Measurements from ENCODE around the gene RNF111.

RNF111 gene

DNA sequence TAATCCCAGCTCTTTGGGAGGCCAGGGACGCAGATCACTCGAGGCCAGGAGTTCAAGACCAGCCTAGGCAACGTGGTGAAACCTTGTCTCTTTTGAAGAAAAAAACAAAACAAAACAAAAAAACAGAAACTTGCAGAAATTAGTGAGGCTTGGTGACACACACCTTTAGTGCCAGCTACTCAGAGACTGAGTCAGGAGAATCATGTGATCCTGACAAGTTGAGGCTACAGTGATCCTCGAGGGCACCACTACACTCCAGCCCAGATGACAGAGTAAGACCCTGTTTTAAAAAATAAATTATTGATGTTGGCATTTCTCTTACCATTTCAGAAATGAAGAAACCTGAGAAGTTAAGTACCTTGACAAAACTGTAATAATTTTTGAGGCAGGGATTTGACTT, 72.9 kb downstream of the RNF111 start:
- no peak for DNase-seq (ENCODE audit: low spot score)
- TF ChIP-seq, protein P1, sequence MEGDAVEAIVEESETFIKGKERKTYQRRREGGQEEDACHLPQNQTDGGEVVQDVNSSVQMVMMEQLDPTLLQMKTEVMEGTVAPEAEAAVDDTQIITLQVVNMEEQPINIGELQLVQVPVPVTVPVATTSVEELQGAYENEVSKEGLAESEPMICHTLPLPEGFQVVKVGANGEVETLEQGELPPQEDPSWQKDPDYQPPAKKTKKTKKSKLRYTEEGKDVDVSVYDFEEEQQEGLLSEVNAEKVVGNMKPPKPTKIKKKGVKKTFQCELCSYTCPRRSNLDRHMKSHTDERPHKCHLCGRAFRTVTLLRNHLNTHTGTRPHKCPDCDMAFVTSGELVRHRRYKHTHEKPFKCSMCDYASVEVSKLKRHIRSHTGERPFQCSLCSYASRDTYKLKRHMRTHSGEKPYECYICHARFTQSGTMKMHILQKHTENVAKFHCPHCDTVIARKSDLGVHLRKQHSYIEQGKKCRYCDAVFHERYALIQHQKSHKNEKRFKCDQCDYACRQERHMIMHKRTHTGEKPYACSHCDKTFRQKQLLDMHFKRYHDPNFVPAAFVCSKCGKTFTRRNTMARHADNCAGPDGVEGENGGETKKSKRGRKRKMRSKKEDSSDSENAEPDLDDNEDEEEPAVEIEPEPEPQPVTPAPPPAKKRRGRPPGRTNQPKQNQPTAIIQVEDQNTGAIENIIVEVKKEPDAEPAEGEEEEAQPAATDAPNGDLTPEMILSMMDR (IDR thresholded peaks at IDR 0.05; ENCODE audit: extremely low read depth, missing control alignments) = no peak

GRCh38 chr15:59063042-59063441, 75.6 kb downstream of the RNF111 start:
- TF ChIP-seq, protein P1 (IDR thresholded peaks at IDR 0.05; ENCODE audit: extremely low read depth, missing control alignments) = no peak
- no peak for DNase-seq (ENCODE audit: low spot score)

- no peak for DNase-seq (ENCODE audit: low spot score)
- TF ChIP-seq, protein P1 (IDR thresholded peaks at IDR 0.05; ENCODE audit: extremely low read depth, missing control alignments) = no peak
Observed at GRCh38 chr15:59069430-59069829, 82.0 kb downstream of the RNF111 start.

- no peak for DNase-seq (ENCODE audit: low spot score)
- TF ChIP-seq, protein P1 (IDR thresholded peaks at IDR 0.05; ENCODE audit: extremely low read depth, missing control alignments) = no peak
Observed at GRCh38 chr15:59074607-59075006, 87.1 kb downstream of the RNF111 start.

DNA sequence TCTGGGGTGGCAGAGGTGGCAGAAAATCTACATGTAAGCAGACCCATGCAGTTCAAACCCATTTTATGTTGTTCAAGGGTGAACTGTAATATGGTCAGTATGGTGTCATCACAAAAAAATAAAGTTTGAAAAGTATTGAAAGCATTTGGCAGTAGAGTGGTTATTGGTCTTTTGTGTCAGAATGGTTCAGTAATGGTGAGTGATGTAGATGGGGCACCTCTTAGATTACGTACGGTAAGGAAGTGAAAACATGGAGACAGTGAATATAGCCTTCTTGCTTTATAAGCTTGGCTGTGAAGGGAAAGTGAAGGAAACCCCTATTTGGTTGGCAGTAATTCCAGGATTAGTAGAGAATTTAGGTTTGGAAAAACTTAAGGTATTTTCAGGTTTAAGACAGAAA, 100.3 kb downstream of the RNF111 start:
- no peak for DNase-seq (ENCODE audit: low spot score)
- TF ChIP-seq, protein P1 (IDR thresholded peaks at IDR 0.05; ENCODE audit: extremely low read depth, missing control alignments) = no peak

DNA sequence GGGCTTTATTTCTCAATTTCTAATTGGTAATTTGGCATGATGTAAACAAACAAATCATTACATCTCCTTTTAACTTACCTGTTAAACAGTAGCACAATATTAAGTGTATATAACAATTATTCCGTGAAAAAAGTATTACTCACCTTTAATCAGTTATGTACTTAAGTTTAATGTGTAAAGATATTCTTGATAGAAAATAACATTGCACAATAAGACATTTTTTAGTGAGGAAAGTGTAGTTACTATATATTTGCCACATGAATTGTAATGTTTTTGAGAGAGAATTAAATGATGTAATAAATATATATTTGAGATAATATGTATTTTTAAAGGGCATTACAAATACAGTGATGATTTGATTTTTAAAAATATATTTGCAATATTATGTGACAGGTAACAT, 106.6 kb downstream of the RNF111 start:
- TF ChIP-seq, protein P1 (IDR thresholded peaks at IDR 0.05; ENCODE audit: extremely low read depth, missing control alignments) = no peak
- no peak for DNase-seq (ENCODE audit: low spot score)

DNA sequence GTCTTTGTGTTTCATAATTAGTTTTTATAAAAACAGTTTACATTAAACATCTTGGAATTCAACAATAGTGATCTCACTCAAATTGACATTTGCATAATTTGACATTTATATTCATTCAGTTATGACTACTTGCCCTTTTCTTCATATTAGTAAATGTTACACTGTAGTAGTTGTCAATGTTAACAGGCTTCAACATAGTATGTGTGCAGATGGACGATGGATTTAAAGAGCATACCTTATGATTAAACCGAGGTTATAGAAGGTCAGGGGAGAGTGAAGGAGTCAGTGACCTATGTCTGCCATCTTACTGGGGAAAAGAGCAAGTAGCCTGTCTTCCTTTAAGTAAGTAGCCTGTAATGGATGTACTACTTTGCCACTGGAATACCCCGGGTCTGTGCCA, 109.0 kb downstream of the RNF111 start:
- no peak for DNase-seq (ENCODE audit: low spot score)
- TF ChIP-seq, protein P1 (IDR thresholded peaks at IDR 0.05; ENCODE audit: extremely low read depth, missing control alignments) = no peak

Data from GM20000 (cell line).